ENCODE measurements around the gene CLEC4F.

The CLEC4F gene

DNA sequence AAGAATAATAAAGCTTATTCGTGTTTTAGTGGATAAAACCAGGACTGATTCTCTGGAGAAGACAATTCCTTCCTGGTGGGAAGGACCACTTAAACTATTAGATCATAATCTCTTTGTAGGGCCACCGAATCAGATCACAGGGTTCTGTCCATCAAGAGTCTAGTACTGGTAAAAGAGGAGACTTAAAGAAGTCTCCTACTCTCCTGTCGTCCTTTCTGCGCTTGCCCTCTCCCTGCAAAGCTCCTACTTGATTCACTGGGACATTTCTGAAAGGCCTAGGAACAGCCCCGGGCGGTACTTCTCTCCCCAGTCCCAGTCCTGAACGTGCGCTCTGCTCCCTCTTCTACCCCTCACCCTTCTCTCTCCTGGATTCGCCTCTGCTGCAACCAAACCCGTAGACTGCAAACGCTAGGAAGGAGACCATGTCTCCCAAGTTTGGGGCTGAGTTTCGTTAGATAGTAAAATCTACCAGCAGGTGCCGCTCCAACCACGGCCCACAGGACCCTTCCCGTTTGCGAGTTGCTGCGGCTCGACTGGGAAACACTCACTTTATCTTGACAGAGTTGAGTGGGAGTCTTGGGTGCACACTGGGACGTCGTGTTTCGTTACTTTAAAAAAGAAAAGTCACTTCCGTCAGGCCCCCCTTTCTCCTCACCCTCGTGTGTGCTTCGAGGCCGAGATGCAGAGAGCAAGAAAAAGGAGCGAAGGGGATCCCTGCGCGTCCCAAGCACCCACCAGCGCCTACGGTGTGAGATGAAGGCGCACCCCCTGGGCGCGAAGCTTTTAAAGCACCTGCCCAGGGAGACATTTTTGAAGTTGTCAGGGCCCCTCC is 30.9 kb downstream of the CLEC4F start:
- DNase-seq (ENCODE audit: low read depth in 1 of 2, low spot score in 1 of 2), result peak; percentile 9 to 47

- DNase-seq (ENCODE audit: low read depth in 1 of 2, low spot score in 1 of 2), result peak in 1 of 2 donors; percentile 21
Measured at GRCh38 chr2:70785137-70785911, 35.1 kb downstream of the CLEC4F start.

DNA sequence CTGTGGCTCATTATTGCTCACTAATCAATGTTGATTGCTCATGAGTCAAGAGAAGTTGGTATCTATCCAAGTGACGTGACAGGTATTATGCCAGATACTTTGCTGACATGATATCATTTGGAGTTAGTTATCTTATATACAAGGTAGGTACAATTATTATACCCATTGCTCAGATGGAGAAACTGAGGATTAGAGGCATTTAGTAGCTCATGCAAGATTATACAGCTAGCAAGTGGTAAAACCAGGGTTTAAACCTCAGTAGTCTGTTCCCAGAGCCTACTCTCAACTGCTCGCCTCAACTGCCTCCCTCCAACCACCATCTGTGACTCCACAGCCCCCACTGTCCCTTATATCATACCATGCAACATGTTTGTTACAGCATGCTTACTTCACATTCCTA is 36.1 kb downstream of the CLEC4F start:
- DNase-seq (ENCODE audit: low read depth in 1 of 2, low spot score in 1 of 2), result no peak

DNA sequence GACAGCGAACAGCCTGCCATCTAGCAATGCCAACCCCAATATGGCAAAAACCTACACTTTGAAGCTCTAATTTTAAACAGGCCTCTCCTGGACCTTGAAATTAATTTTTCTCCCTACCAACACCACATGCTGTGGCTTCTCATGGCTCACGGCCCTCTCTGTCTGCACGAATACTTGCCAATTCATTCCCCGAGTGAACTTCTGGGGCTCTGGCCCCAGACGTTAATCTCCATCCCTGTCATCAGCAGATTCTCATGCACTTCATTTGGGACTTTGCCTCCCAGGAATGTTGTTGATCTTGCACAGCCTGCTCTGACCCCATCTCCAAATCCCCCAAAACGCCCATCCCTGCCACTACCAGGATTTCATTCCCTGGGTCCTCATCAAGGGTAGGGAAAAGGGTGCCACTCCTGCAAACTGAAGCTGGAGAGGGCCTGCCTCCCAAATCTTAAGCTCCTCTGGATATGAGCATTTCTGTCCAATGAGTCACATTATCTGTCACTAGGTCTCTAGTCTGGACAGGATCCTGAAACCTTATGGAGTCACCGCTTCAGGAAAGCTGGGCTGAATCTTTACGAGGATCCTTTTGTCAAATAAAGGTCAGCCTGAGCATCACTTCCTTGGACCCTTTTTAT is 40.4 kb downstream of the CLEC4F start:
- DNase-seq (ENCODE audit: low read depth in 1 of 2, low spot score in 1 of 2), result no peak

DNA sequence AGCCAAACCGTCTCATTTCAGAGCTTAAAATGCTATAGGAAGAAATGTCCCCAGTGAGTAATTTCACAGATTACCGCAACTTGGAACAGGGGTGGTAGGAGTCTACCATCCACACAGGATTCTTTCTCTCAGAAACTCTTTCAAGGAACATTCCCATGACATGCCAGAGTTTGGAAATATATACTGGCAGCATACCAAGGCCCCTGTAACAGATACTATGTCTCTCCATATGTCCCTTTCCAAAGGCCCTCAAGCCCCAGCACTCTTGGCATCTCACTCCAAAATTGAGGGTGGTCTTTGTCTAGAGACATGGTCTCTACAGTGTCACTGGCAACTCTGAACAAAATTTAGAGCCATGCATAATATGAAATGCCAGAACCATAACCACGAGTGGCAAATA is 40.9 kb downstream of the CLEC4F start:
- no peak for DNase-seq (ENCODE audit: low read depth in 1 of 2, low spot score in 1 of 2)

DNA sequence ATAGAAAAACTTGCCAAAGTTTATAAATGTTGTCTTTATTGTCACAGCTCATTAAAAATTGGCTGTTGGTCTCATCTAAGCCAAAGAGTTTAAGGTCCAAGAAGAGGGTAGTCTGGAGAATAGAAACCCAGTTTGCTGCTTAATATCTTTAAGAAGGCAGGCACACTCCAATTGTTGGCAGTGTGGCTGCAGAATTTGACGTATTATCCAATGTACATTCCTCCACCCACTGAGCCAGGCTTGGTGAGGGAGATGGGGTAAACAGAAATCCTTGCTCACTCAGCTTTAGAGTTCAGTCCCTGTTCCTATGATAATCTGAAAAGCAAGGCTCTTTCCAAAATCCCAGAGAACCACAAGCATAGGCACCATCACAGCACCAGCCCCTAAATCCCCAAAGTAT is 41.7 kb downstream of the CLEC4F start:
- no peak for DNase-seq (ENCODE audit: low read depth in 1 of 2, low spot score in 1 of 2)

DNA sequence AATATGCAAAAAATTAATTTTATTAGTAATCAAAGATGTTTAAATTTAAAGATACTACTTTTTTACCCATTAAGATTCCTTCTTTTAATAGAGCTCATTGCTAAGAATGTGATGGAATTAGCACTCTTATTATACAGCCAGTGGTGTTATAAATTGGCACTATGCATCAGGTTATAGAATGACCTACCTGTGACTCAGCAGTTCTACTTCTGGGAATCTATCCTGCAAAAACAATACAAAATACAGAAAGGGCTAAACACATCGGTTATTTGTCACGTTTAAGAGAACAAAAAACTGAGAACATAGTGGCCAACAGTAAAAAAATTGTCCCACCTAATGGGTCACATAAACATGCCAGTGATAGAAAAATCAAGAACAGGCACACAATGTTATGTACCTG is 42.9 kb downstream of the CLEC4F start:
- DNase-seq (ENCODE audit: low read depth in 1 of 2, low spot score in 1 of 2), result no peak

- DNase-seq (ENCODE audit: low read depth in 1 of 2, low spot score in 1 of 2), result no peak
Measured at GRCh38 chr2:70776266-70776665, 44.1 kb downstream of the CLEC4F start.

- DNase-seq (ENCODE audit: low read depth in 1 of 2, low spot score in 1 of 2), result no peak
Measured at GRCh38 chr2:70775141-70775540, 45.3 kb downstream of the CLEC4F start.

GRCh38 chr2:70772486-70773155 is 47.8 kb downstream of the CLEC4F start:
- no peak for DNase-seq (ENCODE audit: low read depth in 1 of 2, low spot score in 1 of 2)

DNA sequence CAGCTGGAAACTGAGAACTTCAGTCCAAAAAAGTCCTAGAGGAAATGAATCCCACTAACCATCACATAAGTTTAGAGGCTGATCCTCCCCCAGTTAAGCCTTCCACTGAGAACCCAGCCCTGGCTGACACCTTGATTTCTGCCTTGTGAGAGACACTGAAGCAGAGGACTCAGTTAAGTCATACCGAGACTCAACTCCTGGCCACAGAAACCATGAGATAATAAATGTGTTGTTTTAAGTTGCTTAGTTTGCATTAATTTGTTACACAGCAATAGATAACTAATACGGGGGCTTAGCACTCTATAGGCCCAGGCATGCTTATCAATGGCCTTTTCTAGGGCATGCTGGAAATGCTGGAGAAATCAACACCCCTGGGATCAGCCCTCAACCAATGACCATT is 49.0 kb downstream of the CLEC4F start:
- DNase-seq (ENCODE audit: low read depth in 1 of 2, low spot score in 1 of 2), result no peak

DNA sequence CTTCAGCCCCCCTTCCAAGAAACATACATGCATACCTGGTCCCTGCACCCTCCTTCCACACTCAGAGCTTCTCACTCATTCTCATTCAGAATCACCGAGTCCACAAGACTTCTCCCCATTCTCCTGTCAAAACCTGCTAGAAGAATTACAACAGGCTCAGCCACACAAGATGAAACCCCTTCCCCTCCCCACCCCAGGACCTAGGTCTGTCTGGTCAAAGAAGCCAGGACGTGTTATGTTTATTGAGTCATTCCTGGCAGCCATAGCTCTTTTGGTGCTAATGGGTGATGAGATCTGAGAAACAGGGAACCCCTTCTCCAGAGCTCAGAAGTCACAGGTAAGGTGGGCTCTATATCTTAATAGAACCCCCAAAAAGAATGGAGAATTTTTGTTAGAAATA is 50.9 kb downstream of the CLEC4F start:
- no peak for DNase-seq (ENCODE audit: low read depth in 1 of 2, low spot score in 1 of 2)

DNA sequence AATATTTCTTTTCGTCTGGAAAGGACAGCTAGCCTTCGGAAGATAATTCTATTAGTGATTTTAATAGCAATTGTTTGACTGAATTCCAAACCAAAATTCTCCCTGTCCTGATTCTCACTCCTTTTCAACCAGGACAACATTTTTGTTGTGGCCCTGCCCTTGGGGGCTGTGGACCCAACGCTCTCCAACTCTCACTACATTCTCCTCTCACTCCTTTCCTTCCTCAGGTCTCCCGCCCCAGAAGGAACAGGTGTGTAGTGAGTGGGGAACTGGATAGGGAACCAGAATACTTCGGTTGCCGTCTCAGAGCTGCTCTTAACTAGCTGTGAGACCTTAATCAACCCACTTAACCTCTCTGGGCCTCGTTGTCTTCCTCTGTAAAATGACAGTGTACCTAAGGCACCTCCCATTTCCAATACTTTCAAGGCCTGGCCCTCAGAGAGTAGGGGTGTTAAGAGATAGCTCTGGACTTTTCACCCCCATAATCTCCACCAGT is 51.8 kb downstream of the CLEC4F start:
- DNase-seq (ENCODE audit: low read depth in 1 of 2, low spot score in 1 of 2), result no peak

- peak in 1 of 2 donors; percentile 27 for DNase-seq (ENCODE audit: low read depth in 1 of 2, low spot score in 1 of 2)
Measured at GRCh38 chr2:70767699-70768589, 52.5 kb downstream of the CLEC4F start, which contains the start of gene ADD2. Gene ADD2, minus strand, starts transcription at chr2:70768200. Its CDS starts 61,792 bp downstream, at chr2:70706408.

DNA sequence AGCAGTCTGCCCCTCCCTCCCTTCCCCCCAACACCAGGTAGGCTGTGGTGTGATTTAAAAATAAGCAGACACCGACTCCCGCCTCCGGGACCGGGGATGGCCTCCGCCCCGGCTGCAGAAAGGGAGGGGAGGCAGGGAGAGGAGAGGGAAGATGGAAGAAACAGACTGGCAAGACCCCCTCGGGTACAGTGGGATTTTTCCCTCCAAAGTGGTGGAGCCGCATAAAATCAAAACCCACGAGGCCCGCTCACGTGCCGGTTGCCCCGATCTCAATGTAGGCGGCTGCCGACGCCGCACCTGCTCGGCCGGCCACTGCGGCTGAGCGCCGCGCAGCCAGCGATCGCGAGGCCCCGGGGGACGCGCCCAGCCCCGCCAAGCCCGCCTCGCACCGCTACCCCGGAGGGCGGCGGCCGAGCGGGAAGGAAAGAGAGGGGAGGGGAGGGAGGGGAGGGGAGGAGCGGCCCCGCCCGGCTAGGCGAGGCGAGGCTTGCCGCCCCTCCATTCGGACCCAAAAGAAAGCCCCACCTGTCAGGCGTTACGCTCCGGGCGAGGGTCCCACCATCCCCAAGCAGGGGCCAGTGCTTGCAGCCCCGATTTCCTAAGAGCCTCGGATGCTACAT is 53.2 kb downstream of the CLEC4F start:
- no peak for DNase-seq (ENCODE audit: low read depth in 1 of 2, low spot score in 1 of 2)

GRCh38 chr2:70766357-70767078 is 53.9 kb downstream of the CLEC4F start:
- no peak for DNase-seq (ENCODE audit: low read depth in 1 of 2, low spot score in 1 of 2)

GRCh38 chr2:70765507-70765906 is 54.9 kb downstream of the CLEC4F start:
- no peak for DNase-seq (ENCODE audit: low read depth in 1 of 2, low spot score in 1 of 2)

DNA sequence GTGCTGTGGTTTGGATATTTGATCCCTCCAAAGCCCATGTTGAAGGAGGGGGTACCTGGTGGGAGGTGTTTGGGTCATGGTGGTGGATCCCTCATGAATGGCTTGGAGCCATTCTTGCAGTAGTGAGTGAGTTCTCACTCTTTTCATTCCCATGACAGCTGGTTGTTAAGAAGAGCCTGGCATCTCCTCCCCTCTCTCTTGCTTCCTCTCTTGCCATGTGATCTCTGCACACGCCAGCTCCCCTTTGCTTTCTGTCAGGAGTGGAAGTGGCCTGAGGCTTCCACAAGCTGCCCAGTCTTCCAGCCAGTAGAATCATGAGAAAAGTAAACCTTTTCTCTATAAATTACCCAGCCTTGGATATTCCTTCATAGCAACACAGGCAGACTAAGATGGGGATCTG is 61.0 kb downstream of the CLEC4F start:
- DNase-seq (ENCODE audit: low read depth in 1 of 2, low spot score in 1 of 2), result no peak

Data from stimulated activated CD4-positive, alpha-beta T cell treated with anti-CD3 and anti-CD28 coated beads, Interleukin-15, amount 100 ng/mL, for 1 hour (primary cell).